K562 (cell line): Measurements from ENCODE around the gene CNRIP1. TPM values are rescaled to one million over a fixed set of nuclear protein-coding genes. Genes with fewer than 3 reads are reported as not detected.

Experiments used
- polyA plus RNA-seq, 8 experiments: library from polyadenylated mRNA; depleted of rRNA in 4 of 8; stranded (reverse) in 5 of 8; unstranded in 3 of 8; fragments of >200 nt; fragmentation: Nextera tagmentation in 2 of 8; fragmentation: Illumina TruSeq in 1 of 8; extraction: Ambion mirVana in 2 of 8; extraction: Trizol in 1 of 8; gene quantifications; 2 replicates each; pipeline versions ENCODE4 v1.2.1 to v1.2.3, GENCODE V29; 2011 to 2014; ENCODE audit warnings: inconsistent platforms in 1 of 8, missing spikeins in 1 of 8
- total RNA-seq, 7 experiments: library from RNA; depleted of rRNA in 6 of 7; stranded (reverse); fragments of >200 nt in 6 of 7; fragmentation: Illumina TruSeq in 2 of 7; extraction: Trizol in 2 of 7; gene quantifications; 2 replicates each; pipeline versions ENCODE4 v1.2.1 to v1.2.3, GENCODE V29; 2011 to 2021; ENCODE audit warnings: low replicate concordance in 1 of 7

CNRIP1 gene
- total and polyA plus RNA-seq, 9 of the 15 experiments (the other 6 are each of a cell fraction or from before 2014, with no cell fraction given): 0.59 to 2.1 (median 1.5) TPM

Other genes with a start within 250 kb of the CNRIP1 start
- gene PNO1, start 162.1 kb downstream of the CNRIP1 start, total RNA-seq (2014; rRNA removed): 81.7 and 90.2 TPM in 2 replicates
- 41.1 and 43.8 TPM in 2 replicates for gene PNO1, start 162.1 kb downstream of the CNRIP1 start, total RNA-seq (2014; rRNA removed; fragmentation: Illumina TruSeq; extraction: Trizol)
- gene PNO1, start 162.1 kb downstream of the CNRIP1 start, total RNA-seq (2015; rRNA removed; fragmentation: Illumina TruSeq; extraction: Trizol): 42.8 and 43.8 TPM in 2 replicates
- 32.5 and 33.3 TPM in 2 replicates for gene PNO1, start 162.1 kb downstream of the CNRIP1 start, total RNA-seq (2021)
- gene PNO1, start 162.1 kb downstream of the CNRIP1 start, polyA plus RNA-seq (2011; rRNA removed): 14.4 and 33.7 TPM in 2 replicates
- 48.5 and 53.1 TPM in 2 replicates for gene PNO1, start 162.1 kb downstream of the CNRIP1 start, polyA plus RNA-seq (2014; fragmentation: Illumina TruSeq; extraction: Trizol)
- 10 to 100 TPM; 11.8 to 18.6 TPM for gene PNO1, start 162.1 kb downstream of the CNRIP1 start, polyA plus RNA-seq (2014; fragmentation: Nextera tagmentation; extraction: Ambion mirVana)
- 53.9 and 62.5 TPM in 2 replicates for gene PNO1, start 162.1 kb downstream of the CNRIP1 start, polyA plus RNA-seq (2014; rRNA removed)
- 10.5 and 12.5 TPM in 2 replicates for gene PPP3R1, start 67.4 kb downstream of the CNRIP1 start, total RNA-seq (2014; rRNA removed)
- 38.1 and 44.4 TPM in 2 replicates for gene PPP3R1, start 67.4 kb downstream of the CNRIP1 start, total RNA-seq (2014; rRNA removed; fragmentation: Illumina TruSeq; extraction: Trizol)
- 29.3 and 30.0 TPM in 2 replicates for gene PPP3R1, start 67.4 kb downstream of the CNRIP1 start, total RNA-seq (2015; rRNA removed; fragmentation: Illumina TruSeq; extraction: Trizol)
- gene PPP3R1, start 67.4 kb downstream of the CNRIP1 start, total RNA-seq (2021): 69.5 and 70.0 TPM in 2 replicates
- 6.9 and 22.2 TPM in 2 replicates for gene PPP3R1, start 67.4 kb downstream of the CNRIP1 start, polyA plus RNA-seq (2011; rRNA removed)
- 44.2 and 48.8 TPM in 2 replicates for gene PPP3R1, start 67.4 kb downstream of the CNRIP1 start, polyA plus RNA-seq (2014; fragmentation: Illumina TruSeq; extraction: Trizol)
- gene PPP3R1, start 67.4 kb downstream of the CNRIP1 start, polyA plus RNA-seq (2014; fragmentation: Nextera tagmentation; extraction: Ambion mirVana): 10 to 100 TPM in 1 of 2 experiments, 1 to 10 TPM in 1; 3.7 to 12.3 TPM
- gene PPP3R1, start 67.4 kb downstream of the CNRIP1 start, polyA plus RNA-seq (2014; rRNA removed): 23.2 and 24.8 TPM in 2 replicates
- 0.12 and 0.27 TPM in 2 replicates for gene PLEK, start 45.3 kb upstream of the CNRIP1 start, total RNA-seq (2014; rRNA removed)
- gene PLEK, start 45.3 kb upstream of the CNRIP1 start, total RNA-seq (2014; rRNA removed; fragmentation: Illumina TruSeq; extraction: Trizol): 0.22 and 0.36 TPM in 2 replicates
- 1.2 and 1.3 TPM in 2 replicates for gene PLEK, start 45.3 kb upstream of the CNRIP1 start, total RNA-seq (2015; rRNA removed; fragmentation: Illumina TruSeq; extraction: Trizol)
- 0.33 and 0.56 TPM in 2 replicates for gene PLEK, start 45.3 kb upstream of the CNRIP1 start, total RNA-seq (2021)
- gene PLEK, start 45.3 kb upstream of the CNRIP1 start, polyA plus RNA-seq (2011; rRNA removed): 0.14 TPM in 1 of 2 replicates, not detected in the other
- gene PLEK, start 45.3 kb upstream of the CNRIP1 start, polyA plus RNA-seq (2014; fragmentation: Illumina TruSeq; extraction: Trizol): 0.36 and 0.43 TPM in 2 replicates
- under 1 TPM; 0.49 to 0.55 TPM for gene PLEK, start 45.3 kb upstream of the CNRIP1 start, polyA plus RNA-seq (2014; fragmentation: Nextera tagmentation; extraction: Ambion mirVana)
- 0.11 and 0.66 TPM in 2 replicates for gene PLEK, start 45.3 kb upstream of the CNRIP1 start, polyA plus RNA-seq (2014; rRNA removed)
- 0.24 and 0.36 TPM in 2 replicates for gene FBXO48, start 147.3 kb upstream of the CNRIP1 start, total RNA-seq (2014; rRNA removed)
- gene FBXO48, start 147.3 kb upstream of the CNRIP1 start, total RNA-seq (2014; rRNA removed; fragmentation: Illumina TruSeq; extraction: Trizol): 0.73 and 0.93 TPM in 2 replicates
- gene FBXO48, start 147.3 kb upstream of the CNRIP1 start, total RNA-seq (2015; rRNA removed; fragmentation: Illumina TruSeq; extraction: Trizol): 0.58 and 0.64 TPM in 2 replicates
- 0.64 and 0.65 TPM in 2 replicates for gene FBXO48, start 147.3 kb upstream of the CNRIP1 start, total RNA-seq (2021)
- 1.2 and 1.8 TPM in 2 replicates for gene FBXO48, start 147.3 kb upstream of the CNRIP1 start, polyA plus RNA-seq (2011; rRNA removed)
- 0.90 and 0.97 TPM in 2 replicates for gene FBXO48, start 147.3 kb upstream of the CNRIP1 start, polyA plus RNA-seq (2014; fragmentation: Illumina TruSeq; extraction: Trizol)
- gene FBXO48, start 147.3 kb upstream of the CNRIP1 start, polyA plus RNA-seq (2014; fragmentation: Nextera tagmentation; extraction: Ambion mirVana): under 1 TPM; 0.74 to 0.79 TPM
- gene FBXO48, start 147.3 kb upstream of the CNRIP1 start, polyA plus RNA-seq (2014; rRNA removed): 0.69 and 0.84 TPM in 2 replicates
- 0.32 and 1.3 TPM in 2 replicates for gene APLF, start 147.6 kb upstream of the CNRIP1 start, total RNA-seq (2014; rRNA removed)
- gene APLF, start 147.6 kb upstream of the CNRIP1 start, total RNA-seq (2014; rRNA removed; fragmentation: Illumina TruSeq; extraction: Trizol): 0.84 and 1.1 TPM in 2 replicates
- gene APLF, start 147.6 kb upstream of the CNRIP1 start, total RNA-seq (2015; rRNA removed; fragmentation: Illumina TruSeq; extraction: Trizol): 0.90 and 1.1 TPM in 2 replicates
- 0.67 and 0.71 TPM in 2 replicates for gene APLF, start 147.6 kb upstream of the CNRIP1 start, total RNA-seq (2021)
- gene APLF, start 147.6 kb upstream of the CNRIP1 start, polyA plus RNA-seq (2011; rRNA removed): 0.34 and 0.72 TPM in 2 replicates
- gene APLF, start 147.6 kb upstream of the CNRIP1 start, polyA plus RNA-seq (2014; fragmentation: Illumina TruSeq; extraction: Trizol): 0.51 and 0.77 TPM in 2 replicates
- under 1 TPM; 0.07 to 0.15 TPM for gene APLF, start 147.6 kb upstream of the CNRIP1 start, polyA plus RNA-seq (2014; fragmentation: Nextera tagmentation; extraction: Ambion mirVana)
- gene APLF, start 147.6 kb upstream of the CNRIP1 start, polyA plus RNA-seq (2014; rRNA removed): 0.45 TPM in 2 replicates